GM23248 (cell line): Measurements from ENCODE around the gene KRT222.

Experiments
- EZH2 ChIP-seq: fragments of 200-600 bp; sonication (generic); IDR thresholded peaks from 2 replicates; pipeline ENCODE4 v1.6.1; 2018; ENCODE audit warnings: antibody characterized with exemption, mild to moderate bottlenecking; ENCODE audit not compliant: insufficient read depth, poor library complexity, severe bottlenecking
- EZH2phosphoT487 ChIP-seq: fragments of 200-600 bp; sonication (generic); IDR thresholded peaks from 2 replicates; pipeline ENCODE4 v1.6.1; 2018; ENCODE audit warnings: antibody characterized with exemption, moderate library complexity, mild to moderate bottlenecking, low read depth; ENCODE audit not compliant: insufficient read depth

- TF ChIP-seq EZH2phosphoT487 (no peak), EZH2 (no peak)
Measured at GRCh38 chr17:40694584-40694983, 29.6 kb upstream of the KRT222 start.
